HG03342 (cell line): ENCODE measurements around the gene RHOD.

Experiments used
- ATAC-seq: cut with Tn5 transposase; IDR thresholded peaks from one replicate; pipeline ENCODE4 v1.9.1; 2021; ENCODE audit warnings: mild to moderate bottlenecking, moderate library complexity; ENCODE audit not compliant: unreplicated experiment

The RHOD gene

DNA sequence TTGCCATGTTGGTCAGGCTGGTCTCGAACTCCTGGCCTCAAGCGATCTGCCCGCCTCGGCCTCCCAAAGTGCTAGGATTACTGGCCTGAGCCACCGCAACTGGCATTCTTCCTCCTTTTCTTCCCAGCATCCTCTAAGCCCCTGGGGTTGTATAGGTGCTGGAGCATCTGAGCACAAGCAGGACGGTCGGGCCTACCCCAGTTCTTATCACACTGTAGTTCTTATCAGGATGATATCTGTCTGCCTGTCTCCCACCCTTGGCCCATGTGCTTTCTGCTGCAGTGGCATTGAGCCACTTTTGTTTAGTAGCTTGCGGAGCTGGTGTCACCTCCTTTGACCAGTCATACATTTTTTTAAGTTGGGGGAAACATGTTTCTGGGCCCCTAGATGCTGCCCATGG lies 1.9 kb downstream of the RHOD start:
- no peak for ATAC-seq

GRCh38 chr11:67059671-67060070 lies 3.0 kb downstream of the RHOD start:
- ATAC-seq: no peak

DNA sequence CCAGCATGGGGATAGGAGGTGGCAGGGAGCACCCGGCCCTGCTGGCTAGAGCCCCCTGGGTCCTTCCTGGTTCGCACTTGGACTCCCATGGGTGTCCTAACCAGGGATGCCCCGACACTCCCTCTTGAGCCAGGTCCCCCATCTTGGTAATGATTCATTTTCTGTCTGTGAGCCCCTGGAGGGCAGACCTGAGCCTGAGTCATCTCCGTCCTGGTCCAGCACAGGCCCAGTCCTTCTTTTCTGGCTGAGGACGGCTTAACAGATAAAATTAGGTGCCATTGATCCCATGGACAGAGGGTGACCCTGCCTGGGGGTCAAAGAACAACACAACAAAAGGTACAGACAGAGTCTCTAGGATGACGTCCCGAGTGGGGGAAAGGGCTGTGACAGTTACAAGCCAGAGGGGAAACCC lies 3.5 kb downstream of the RHOD start:
- ATAC-seq: no peak

- ATAC-seq: no peak
These were observed 6.1 kb downstream of the RHOD start for GRCh38 chr11:67062526-67063373.

- no peak for ATAC-seq
These were observed 9.7 kb downstream of the RHOD start for GRCh38 chr11:67066333-67066709.

GRCh38 chr11:67071420-67072284 lies 15.0 kb downstream of the RHOD start:
- ATAC-seq: no peak

GRCh38 chr11:67072295-67072694 lies 15.6 kb downstream of the RHOD start:
- no peak for ATAC-seq

GRCh38 chr11:67073908-67074307 lies 17.3 kb downstream of the RHOD start:
- ATAC-seq: no peak

DNA sequence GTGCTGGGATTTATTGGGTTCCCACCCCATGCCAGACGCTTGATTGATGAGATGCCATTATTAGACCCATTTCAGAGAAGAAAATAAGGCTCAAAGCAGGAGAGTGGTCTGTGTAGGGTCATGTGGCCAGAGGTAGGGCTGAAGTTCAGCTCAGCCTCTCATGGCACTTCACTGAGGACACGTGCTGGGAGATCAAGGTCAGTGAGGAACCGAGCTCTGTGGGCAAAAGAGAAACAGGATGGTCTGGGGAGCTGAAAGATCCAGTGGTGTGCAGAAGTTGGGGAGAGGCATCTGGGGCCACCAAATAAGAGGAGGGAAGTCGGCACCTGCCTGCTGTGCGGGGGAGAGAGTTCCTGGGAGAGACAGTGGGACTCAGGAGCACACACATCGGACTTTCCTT lies 19.6 kb downstream of the RHOD start:
- no peak for ATAC-seq

- no peak for ATAC-seq
These were observed 22.5 kb downstream of the RHOD start for GRCh38 chr11:67079065-67079705.

DNA sequence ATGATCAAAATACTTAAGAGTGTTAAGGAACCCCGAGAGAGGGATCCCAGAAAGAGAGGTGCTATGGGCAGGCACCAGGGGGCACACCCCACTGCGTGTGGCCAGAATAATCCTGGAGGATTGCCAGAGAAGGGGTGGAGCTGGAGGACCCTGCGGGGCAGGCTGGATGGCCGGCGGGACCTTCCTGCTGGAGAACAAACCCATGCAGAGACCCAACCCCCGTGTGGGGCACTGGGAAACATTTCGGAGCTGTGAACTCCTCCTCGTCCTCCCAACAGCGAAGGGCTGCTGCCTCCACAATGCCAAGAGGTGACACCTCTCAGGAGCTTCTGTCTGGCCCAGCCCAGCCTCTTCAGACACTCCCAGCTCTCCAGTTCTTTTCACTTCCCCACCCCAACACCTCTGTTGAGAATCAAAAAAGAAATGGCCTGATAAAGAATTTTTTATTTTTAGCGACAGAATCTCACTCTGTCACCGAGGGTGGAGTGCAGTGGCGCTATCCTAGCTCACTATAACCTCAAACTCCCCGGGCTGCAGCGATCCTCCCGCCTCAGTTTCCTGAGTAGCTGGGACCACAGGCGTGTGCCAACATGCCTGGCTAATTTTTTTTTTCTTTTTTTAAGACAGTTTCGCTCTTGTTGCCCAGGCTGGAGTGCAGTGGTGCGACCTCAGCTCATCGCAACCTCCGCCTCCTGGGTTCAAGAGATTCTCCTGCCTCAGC lies 25.6 kb downstream of the RHOD start:
- no peak for ATAC-seq

DNA sequence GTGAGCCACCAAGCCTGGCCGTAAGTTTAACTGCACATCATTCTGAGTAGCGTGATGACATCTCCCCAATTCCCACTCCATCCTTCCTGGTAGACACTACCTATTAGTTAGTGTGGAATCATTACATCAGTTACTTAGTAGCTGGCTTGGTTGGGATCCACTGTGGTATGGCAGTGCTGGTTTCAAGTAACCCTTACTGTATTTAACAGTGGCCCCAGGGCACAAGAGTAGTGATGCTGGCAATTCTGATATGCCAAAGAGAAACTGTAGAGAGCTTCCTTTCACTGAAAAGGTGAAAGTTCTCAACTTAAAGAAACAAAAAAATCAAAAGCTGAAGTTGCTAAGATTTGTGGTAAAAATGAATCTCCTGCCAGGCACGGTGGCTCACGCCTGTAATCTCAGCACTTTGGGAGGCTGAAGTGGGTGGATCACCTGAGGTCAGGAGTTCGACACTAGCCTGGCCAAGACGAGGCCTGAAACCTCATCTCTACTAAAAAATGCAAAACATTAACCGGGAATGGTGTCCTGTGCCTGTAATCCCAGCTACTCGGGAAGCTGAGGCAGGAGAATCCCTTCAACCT lies 27.2 kb downstream of the RHOD start:
- no peak for ATAC-seq

GRCh38 chr11:67085617-67086016 lies 29.0 kb downstream of the RHOD start:
- ATAC-seq: no peak

- no peak for ATAC-seq
These were observed 34.1 kb downstream of the RHOD start for GRCh38 chr11:67090717-67091116.

DNA sequence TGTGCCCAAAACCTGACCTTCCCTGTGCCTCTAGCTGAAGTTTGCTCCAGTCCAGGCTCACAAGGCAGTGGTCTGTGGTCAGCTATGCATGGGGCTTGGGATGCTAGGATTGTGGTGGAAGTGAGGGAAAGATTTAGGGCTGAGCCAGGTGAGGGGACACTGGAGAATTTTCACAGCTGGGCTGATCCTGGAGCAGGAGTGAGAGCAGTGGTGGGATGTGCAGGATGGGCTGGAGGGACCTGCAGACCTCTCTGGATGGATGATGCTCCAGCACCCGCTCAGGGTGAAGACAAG lies 38.5 kb downstream of the RHOD start:
- no peak for ATAC-seq

DNA sequence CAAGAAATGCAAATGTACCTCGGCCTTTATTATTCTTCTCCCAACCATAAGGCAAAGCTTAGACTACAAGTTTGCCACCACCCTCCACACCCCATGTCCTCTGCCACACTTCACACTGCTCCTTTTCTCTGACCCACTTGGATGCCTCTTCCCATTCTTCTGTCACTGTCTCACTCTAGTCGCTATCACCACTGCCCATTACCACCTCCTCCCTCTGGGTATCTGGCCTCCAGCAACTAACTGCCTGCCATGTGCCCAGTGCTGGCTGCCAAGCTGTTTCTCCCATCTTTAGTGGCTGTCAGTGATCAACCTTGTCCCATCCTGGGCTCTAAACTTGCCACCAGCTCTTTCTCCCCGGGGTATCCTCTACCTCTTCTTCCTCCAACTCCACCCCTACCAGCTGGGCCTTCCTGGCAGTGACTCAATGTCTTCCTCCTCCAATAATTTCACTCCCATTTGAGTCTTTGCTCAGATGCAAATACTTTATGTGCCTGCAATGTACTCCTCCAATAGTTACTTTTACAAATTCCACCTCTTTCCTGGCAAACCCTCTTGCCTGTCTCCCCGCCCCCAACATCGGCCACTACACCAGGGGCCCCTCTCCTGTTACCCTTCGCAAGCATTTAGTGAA lies 42.3 kb downstream of the RHOD start:
- ATAC-seq: no peak

DNA sequence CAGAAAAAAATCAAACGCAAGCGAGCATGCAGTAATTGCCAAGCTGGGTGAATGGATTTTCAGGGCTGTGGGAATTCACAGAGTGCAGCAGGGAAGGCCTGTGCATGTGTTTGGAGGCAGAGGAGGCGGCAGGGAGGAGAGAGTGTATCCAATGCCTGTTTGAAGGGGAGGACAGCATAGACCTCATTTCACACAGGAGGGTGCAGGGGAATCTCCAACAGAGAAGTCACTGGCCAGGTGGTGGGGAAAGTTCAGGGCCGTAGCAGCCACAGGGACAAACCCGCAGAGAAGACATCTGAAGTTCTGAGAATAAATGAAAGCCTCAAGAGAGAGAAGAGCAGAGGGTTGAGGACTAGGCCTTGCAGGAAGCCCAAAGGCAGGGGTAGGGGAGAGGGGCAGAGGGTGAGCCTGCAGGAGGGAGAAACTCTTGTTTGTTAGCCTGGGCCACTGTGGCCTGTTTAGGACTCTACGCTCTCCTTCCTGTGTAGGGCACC lies 43.2 kb downstream of the RHOD start:
- ATAC-seq: no peak

DNA sequence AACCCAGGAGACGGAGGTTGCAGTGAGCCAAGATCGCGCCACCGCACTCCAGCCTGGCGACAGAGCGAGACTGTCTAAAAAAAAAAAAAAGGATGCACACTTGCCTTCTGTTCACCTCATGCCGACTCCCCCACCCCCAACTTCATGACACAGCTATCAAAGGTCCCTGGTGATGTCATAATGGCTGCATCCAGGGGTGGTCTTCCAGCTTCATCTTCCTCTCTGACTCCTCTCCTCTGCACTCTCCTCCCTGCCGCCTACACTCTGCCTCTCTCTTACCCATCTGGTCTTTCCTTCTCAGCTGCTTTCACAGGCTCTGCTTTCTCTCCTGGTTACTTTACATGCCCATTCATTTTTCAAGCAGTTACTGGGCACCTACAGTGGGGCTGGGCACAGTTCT lies 46.0 kb downstream of the RHOD start:
- ATAC-seq: no peak

DNA sequence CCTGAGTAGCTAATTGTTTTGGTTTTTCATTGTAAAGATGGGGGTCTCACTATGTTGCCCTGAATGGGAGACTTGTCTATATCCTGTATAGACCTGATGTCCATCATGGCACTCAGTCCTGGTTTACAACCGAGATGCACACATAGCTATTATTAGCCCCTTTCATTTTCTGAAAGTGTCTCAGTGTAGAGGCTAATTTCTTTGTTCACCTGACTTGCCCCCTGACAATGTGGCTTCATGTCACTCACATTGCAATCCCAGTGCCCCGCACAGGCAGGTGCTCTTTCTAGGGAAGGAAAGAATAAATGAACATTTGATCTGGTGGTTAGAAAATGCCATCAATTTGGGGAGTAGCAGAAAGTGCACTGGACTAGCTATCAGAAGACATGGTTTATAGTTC lies 49.3 kb downstream of the RHOD start:
- ATAC-seq: no peak

DNA sequence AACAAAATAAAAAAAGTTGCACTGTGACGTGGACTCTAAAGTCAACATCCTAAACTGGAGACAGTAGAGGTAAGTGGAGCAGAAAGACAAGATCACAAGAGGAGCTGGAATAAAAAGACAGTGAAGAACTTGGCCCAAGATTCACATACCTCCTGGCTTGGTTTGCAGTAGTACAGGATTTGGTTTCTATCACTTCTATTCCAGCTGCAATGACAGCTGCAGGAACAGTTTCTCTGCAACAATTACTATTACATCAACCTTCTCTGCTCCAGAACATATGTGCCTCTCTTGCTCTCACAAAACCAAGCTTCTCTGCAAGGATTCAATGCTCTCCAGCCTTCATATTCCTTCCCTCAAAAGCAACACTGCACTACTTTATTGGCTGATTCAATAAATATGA lies 54.6 kb downstream of the RHOD start:
- no peak for ATAC-seq
